ENCODE measurements around the gene EIF4A3.

GRCh38 chr17:80129006-80129565, 17.8 kb downstream of the EIF4A3 start:
- no peak for TF ChIP-seq POLR2A (IDR thresholded peaks at IDR 0.05)
- TF ChIP-seq, protein P1, sequence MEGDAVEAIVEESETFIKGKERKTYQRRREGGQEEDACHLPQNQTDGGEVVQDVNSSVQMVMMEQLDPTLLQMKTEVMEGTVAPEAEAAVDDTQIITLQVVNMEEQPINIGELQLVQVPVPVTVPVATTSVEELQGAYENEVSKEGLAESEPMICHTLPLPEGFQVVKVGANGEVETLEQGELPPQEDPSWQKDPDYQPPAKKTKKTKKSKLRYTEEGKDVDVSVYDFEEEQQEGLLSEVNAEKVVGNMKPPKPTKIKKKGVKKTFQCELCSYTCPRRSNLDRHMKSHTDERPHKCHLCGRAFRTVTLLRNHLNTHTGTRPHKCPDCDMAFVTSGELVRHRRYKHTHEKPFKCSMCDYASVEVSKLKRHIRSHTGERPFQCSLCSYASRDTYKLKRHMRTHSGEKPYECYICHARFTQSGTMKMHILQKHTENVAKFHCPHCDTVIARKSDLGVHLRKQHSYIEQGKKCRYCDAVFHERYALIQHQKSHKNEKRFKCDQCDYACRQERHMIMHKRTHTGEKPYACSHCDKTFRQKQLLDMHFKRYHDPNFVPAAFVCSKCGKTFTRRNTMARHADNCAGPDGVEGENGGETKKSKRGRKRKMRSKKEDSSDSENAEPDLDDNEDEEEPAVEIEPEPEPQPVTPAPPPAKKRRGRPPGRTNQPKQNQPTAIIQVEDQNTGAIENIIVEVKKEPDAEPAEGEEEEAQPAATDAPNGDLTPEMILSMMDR (IDR thresholded peaks at IDR 0.05 in 4 of 5, conservative IDR thresholded peaks at IDR 0.05 in 1 of 5): no peak
